GM12878 (cell line): ENCODE data around the gene SSTR4. TPM values are rescaled to one million over a fixed set of nuclear protein-coding genes. Genes with fewer than 3 reads are reported as not detected.
A peak's percentile ranks its signal among the peaks of the same experiment; 100 is the strongest.

Source experiments
- CHD4 ChIP-seq: fragments of 200-600 bp; sonication (generic); IDR thresholded peaks from 2 replicates; pipeline ENCODE4 v1.6.1; 2016; ENCODE audit warnings: mild to moderate bottlenecking
- IKZF1 ChIP-seq: fragments of 450-650 bp; conservative IDR thresholded peaks from 2 replicates; pipeline ENCODE4 v1.6.1; 2017; ENCODE audit warnings: antibody characterized with exemption, mild to moderate bottlenecking
- IKZF2 ChIP-seq, 2 experiments: fragments of 450-650 bp; IDR thresholded peaks; 2 replicates each; pipeline ENCODE4 v1.6.1; 2017; ENCODE audit warnings: mild to moderate bottlenecking in 2 of 2, moderate library complexity in 2 of 2
- MYB ChIP-seq: fragments of 150-350 bp; IDR thresholded peaks from 2 replicates; pipeline ENCODE4 v1.6.1; 2014; ENCODE audit warnings: mild to moderate bottlenecking, low read depth, low read length, borderline replicate concordance
- RBBP5 ChIP-seq: fragments of 200-600 bp; sonication (generic); conservative IDR thresholded peaks from 2 replicates; pipeline ENCODE4 v1.6.1; 2016
- SPI1 ChIP-seq: IDR thresholded peaks from 2 replicates; pipeline ENCODE4 v1.6.1; 2011; ENCODE audit warnings: low read depth, mild to moderate bottlenecking, low read length, moderate library complexity, borderline replicate concordance; ENCODE audit not compliant: insufficient read depth
- ZNF207 ChIP-seq: fragments of 450-650 bp; IDR thresholded peaks from 2 replicates; pipeline ENCODE4 v1.6.1; 2014; ENCODE audit warnings: antibody characterized with exemption, mild to moderate bottlenecking, borderline replicate concordance
- polyA plus RNA-seq, 11 experiments: library from polyadenylated mRNA; depleted of rRNA in 4 of 11; unstranded in 6 of 11; stranded (reverse) in 5 of 11; fragments of >200 nt; fragmentation: Nextera tagmentation in 4 of 11; fragmentation: Illumina TruSeq in 1 of 11; extraction: Ambion mirVana in 4 of 11; extraction: Trizol in 1 of 11; gene quantifications; 1 replicate in 1 of 11; 2 replicates in 10 of 11; pipeline versions ENCODE4 v1.2.1 to v1.2.3, GENCODE V29; 2011 to 2016; ENCODE audit warnings: inconsistent platforms in 2 of 11, missing spikeins in 2 of 11, low read depth in 1 of 11
- total RNA-seq, 4 experiments: library from RNA; depleted of rRNA in 3 of 4; stranded (reverse); fragments of >200 nt in 3 of 4; fragmentation: Illumina TruSeq in 1 of 4; extraction: Trizol in 1 of 4; gene quantifications; 2 replicates each; pipeline versions ENCODE4 v1.2.1 to v1.2.3, GENCODE V29; 2013 to 2021
- TF ChIP-seq, protein P1 (sequence below): fragments of 450-650 bp; IDR thresholded peaks from 2 replicates; pipeline ENCODE4 v1.6.1; 2017; ENCODE audit warnings: mild to moderate bottlenecking, low read depth, inconsistent platforms; ENCODE audit not compliant: poor library complexity, severe bottlenecking
- TF ChIP-seq, protein P2 (sequence below): fragments of 450-650 bp; formaldehyde crosslinking; IDR thresholded peaks from 2 replicates; pipeline ENCODE4 v1.4.0; 2020; ENCODE audit warnings: mild to moderate bottlenecking, moderate library complexity
- TF ChIP-seq, protein P3 (sequence below): IDR thresholded peaks from 2 replicates; pipeline ENCODE4 v1.6.1; 2011; ENCODE audit warnings: borderline replicate concordance, low read depth, mild to moderate bottlenecking, moderate library complexity, mixed read lengths, low read length; ENCODE audit not compliant: insufficient read depth; ENCODE audit errors: extremely low read length

The SSTR4 gene
- total and polyA plus RNA-seq, 10 of the 15 experiments (the other 5 are each of a cell fraction or from before 2014, with no cell fraction given), result not detected

DNA sequence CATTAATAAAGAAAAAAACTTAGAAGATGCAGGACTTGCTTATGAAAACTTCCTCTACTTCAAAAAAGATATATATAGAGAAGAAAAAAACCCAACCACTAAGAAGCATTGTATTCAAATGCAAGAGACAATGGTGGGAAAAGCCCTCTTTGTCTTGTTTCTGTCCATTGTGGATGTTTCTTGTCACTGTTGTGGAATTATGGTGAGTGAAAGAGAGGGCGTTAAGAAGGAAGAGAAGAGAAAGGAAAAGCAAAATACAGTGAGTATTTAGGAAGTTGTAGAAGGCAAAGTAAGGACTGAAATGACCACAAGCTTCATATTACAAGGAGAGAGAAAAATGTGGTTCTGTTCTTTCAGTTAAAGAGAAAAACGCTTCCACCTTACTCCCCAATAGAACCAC lies 28.5 kb downstream of the SSTR4 start (continued):
- TF ChIP-seq, protein P1, sequence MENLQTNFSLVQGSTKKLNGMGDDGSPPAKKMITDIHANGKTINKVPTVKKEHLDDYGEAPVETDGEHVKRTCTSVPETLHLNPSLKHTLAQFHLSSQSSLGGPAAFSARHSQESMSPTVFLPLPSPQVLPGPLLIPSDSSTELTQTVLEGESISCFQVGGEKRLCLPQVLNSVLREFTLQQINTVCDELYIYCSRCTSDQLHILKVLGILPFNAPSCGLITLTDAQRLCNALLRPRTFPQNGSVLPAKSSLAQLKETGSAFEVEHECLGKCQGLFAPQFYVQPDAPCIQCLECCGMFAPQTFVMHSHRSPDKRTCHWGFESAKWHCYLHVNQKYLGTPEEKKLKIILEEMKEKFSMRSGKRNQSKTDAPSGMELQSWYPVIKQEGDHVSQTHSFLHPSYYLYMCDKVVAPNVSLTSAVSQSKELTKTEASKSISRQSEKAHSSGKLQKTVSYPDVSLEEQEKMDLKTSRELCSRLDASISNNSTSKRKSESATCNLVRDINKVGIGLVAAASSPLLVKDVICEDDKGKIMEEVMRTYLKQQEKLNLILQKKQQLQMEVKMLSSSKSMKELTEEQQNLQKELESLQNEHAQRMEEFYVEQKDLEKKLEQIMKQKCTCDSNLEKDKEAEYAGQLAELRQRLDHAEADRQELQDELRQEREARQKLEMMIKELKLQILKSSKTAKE, result no peak
- TF ChIP-seq IKZF1, result 0 out of 2 replicates have a peak, but pooled peaks have one; percentile 49
- peak; percentile 64 to 76; a peak in 2 of 4 replicates for TF ChIP-seq IKZF2 (IDR thresholded peaks at IDR 0.05)
- no peak for TF ChIP-seq SPI1
- TF ChIP-seq RBBP5, result no peak
- TF ChIP-seq, protein P2, sequence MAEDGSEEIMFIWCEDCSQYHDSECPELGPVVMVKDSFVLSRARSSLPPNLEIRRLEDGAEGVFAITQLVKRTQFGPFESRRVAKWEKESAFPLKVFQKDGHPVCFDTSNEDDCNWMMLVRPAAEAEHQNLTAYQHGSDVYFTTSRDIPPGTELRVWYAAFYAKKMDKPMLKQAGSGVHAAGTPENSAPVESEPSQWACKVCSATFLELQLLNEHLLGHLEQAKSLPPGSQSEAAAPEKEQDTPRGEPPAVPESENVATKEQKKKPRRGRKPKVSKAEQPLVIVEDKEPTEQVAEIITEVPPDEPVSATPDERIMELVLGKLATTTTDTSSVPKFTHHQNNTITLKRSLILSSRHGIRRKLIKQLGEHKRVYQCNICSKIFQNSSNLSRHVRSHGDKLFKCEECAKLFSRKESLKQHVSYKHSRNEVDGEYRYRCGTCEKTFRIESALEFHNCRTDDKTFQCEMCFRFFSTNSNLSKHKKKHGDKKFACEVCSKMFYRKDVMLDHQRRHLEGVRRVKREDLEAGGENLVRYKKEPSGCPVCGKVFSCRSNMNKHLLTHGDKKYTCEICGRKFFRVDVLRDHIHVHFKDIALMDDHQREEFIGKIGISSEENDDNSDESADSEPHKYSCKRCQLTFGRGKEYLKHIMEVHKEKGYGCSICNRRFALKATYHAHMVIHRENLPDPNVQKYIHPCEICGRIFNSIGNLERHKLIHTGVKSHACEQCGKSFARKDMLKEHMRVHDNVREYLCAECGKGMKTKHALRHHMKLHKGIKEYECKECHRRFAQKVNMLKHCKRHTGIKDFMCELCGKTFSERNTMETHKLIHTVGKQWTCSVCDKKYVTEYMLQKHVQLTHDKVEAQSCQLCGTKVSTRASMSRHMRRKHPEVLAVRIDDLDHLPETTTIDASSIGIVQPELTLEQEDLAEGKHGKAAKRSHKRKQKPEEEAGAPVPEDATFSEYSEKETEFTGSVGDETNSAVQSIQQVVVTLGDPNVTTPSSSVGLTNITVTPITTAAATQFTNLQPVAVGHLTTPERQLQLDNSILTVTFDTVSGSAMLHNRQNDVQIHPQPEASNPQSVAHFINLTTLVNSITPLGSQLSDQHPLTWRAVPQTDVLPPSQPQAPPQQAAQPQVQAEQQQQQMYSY (CRISPR knock-in tag), result no peak
- TF ChIP-seq, protein P3, sequence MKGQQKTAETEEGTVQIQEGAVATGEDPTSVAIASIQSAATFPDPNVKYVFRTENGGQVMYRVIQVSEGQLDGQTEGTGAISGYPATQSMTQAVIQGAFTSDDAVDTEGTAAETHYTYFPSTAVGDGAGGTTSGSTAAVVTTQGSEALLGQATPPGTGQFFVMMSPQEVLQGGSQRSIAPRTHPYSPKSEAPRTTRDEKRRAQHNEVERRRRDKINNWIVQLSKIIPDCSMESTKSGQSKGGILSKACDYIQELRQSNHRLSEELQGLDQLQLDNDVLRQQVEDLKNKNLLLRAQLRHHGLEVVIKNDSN, result no peak
- TF ChIP-seq CHD4, result no peak
- TF ChIP-seq MYB, result no peak
- no peak for TF ChIP-seq ZNF207
